GM19328 (cell line): ENCODE data around the gene CLDN10.
A peak's percentile ranks its signal among the peaks of the same experiment; 100 is the strongest.
"Not testable (repeated sequence)": the region's sequence is repeated elsewhere in the genome, so short reads cannot be mapped to it uniquely, and the experiment has no call there.

Experiments
- ATAC-seq: cut with Tn5 transposase; IDR thresholded peaks from one replicate; pipeline ENCODE4 v1.9.1; 2021; ENCODE audit warnings: mild to moderate bottlenecking, moderate library complexity; ENCODE audit not compliant: unreplicated experiment

Gene CLDN10

GRCh38 chr13:95541308-95541707 lies 11.2 kb upstream of the CLDN10 start:
- ATAC-seq = no peak

GRCh38 chr13:95541911-95542474 lies 10.5 kb upstream of the CLDN10 start:
- no peak for ATAC-seq

GRCh38 chr13:95544293-95544692 lies 8.2 kb upstream of the CLDN10 start:
- no peak for ATAC-seq

GRCh38 chr13:95546919-95547318 lies 5.6 kb upstream of the CLDN10 start:
- ATAC-seq = no peak

GRCh38 chr13:95547531-95548167 lies 4.9 kb upstream of the CLDN10 start:
- no peak for ATAC-seq

GRCh38 chr13:95552208-95552538 lies 347 bp upstream of the CLDN10 start:
- ATAC-seq = no peak

- no peak for ATAC-seq
These were observed 1.3 kb downstream of the CLDN10 start for GRCh38 chr13:95553581-95554385.

- ATAC-seq = no peak
These were observed 4.5 kb downstream of the CLDN10 start for GRCh38 chr13:95557013-95557412.

- no peak for ATAC-seq
These were observed 6.6 kb downstream of the CLDN10 start for GRCh38 chr13:95559100-95559499.

GRCh38 chr13:95560387-95560786 lies 7.9 kb downstream of the CLDN10 start:
- no peak for ATAC-seq

- no peak for ATAC-seq
These were observed 11.6 kb downstream of the CLDN10 start for GRCh38 chr13:95564091-95564490.

GRCh38 chr13:95564733-95565291 lies 12.3 kb downstream of the CLDN10 start:
- ATAC-seq = no peak

- not testable (repeated sequence) for ATAC-seq
These were observed 13.2 kb downstream of the CLDN10 start for GRCh38 chr13:95565758-95566157.

- no peak for ATAC-seq
These were observed 15.6 kb downstream of the CLDN10 start for GRCh38 chr13:95568131-95568530.

GRCh38 chr13:95570016-95570415 lies 17.5 kb downstream of the CLDN10 start:
- ATAC-seq = no peak

GRCh38 chr13:95571941-95572340 lies 19.4 kb downstream of the CLDN10 start:
- no peak for ATAC-seq

- ATAC-seq = no peak
These were observed 20.7 kb downstream of the CLDN10 start for GRCh38 chr13:95573221-95573620.

GRCh38 chr13:95579303-95579702 lies 26.8 kb downstream of the CLDN10 start:
- ATAC-seq = peak; percentile 81

- ATAC-seq = no peak
These were observed 33.3 kb downstream of the CLDN10 start for GRCh38 chr13:95585867-95586266.

- ATAC-seq = no peak
These were observed 35.6 kb downstream of the CLDN10 start for GRCh38 chr13:95588134-95588533.

- no peak for ATAC-seq
These were observed 36.2 kb downstream of the CLDN10 start for GRCh38 chr13:95588721-95589120.

GRCh38 chr13:95593462-95593861 lies 40.9 kb downstream of the CLDN10 start:
- ATAC-seq = no peak
